HS-5 (cell line): ENCODE data around the gene SUGCT.
"Not testable (repeated sequence)": the region's sequence is repeated elsewhere in the genome, so short reads cannot be mapped to it uniquely, and the experiment has no call there.

Source experiments
- DNase-seq: peaks from one replicate; pipeline ENCODE4 v3.0.0-alpha.2; 2012; ENCODE audit warnings: low read depth

The SUGCT gene

GRCh38 chr7:40622941-40623501, 488.2 kb downstream of the SUGCT start:
- DNase-seq = no peak

GRCh38 chr7:40623863-40624262, 489.1 kb downstream of the SUGCT start:
- DNase-seq = no peak

- DNase-seq = not testable (repeated sequence)
Observed at GRCh38 chr7:40627361-40627760, 492.6 kb downstream of the SUGCT start.

- no peak for DNase-seq
Observed at GRCh38 chr7:40629891-40630290, 495.1 kb downstream of the SUGCT start.

- no peak for DNase-seq
Observed at GRCh38 chr7:40634118-40634517, 499.3 kb downstream of the SUGCT start.

- no peak for DNase-seq
Observed at GRCh38 chr7:40638545-40639320, 503.9 kb downstream of the SUGCT start.

GRCh38 chr7:40640566-40640965, 505.8 kb downstream of the SUGCT start:
- DNase-seq = no peak

GRCh38 chr7:40641701-40642100, 506.9 kb downstream of the SUGCT start:
- DNase-seq = no peak

- no peak for DNase-seq
Observed at GRCh38 chr7:40643664-40644063, 508.9 kb downstream of the SUGCT start.

- no peak for DNase-seq
Observed at GRCh38 chr7:40644454-40645188, 509.8 kb downstream of the SUGCT start.

GRCh38 chr7:40645197-40645596, 510.4 kb downstream of the SUGCT start:
- DNase-seq = no peak

- DNase-seq = no peak
Observed at GRCh38 chr7:40646717-40647116, 511.9 kb downstream of the SUGCT start.

- peak; percentile 53 for DNase-seq
Observed at GRCh38 chr7:40647719-40648118, 512.9 kb downstream of the SUGCT start.

GRCh38 chr7:40649247-40649646, 514.4 kb downstream of the SUGCT start:
- DNase-seq = no peak

- not testable (repeated sequence) for DNase-seq
Observed at GRCh38 chr7:40650903-40651302, 516.1 kb downstream of the SUGCT start.

- no peak for DNase-seq
Observed at GRCh38 chr7:40654171-40654570, 519.4 kb downstream of the SUGCT start.

GRCh38 chr7:40655426-40655825, 520.6 kb downstream of the SUGCT start:
- DNase-seq = no peak

- DNase-seq = no peak
Observed at GRCh38 chr7:40656349-40656748, 521.5 kb downstream of the SUGCT start.

- DNase-seq = no peak
Observed at GRCh38 chr7:40658729-40659128, 523.9 kb downstream of the SUGCT start.

GRCh38 chr7:40659231-40659630, 524.4 kb downstream of the SUGCT start:
- no peak for DNase-seq

- peak; percentile 56 for DNase-seq
Observed at GRCh38 chr7:40673285-40673684, 538.5 kb downstream of the SUGCT start.

GRCh38 chr7:40674316-40674715, 539.5 kb downstream of the SUGCT start:
- DNase-seq = no peak

- DNase-seq = no peak
Observed at GRCh38 chr7:40675741-40676140, 540.9 kb downstream of the SUGCT start.
